Measurements from ENCODE around the gene DNAJC4.

Gene DNAJC4

GRCh38 chr11:64258356-64258755 lies 28.0 kb downstream of the DNAJC4 start:
- TF ChIP-seq SIN3A (IDR thresholded peaks at IDR 0.05; ENCODE audit: borderline replicate concordance, insufficient read depth, low read length) (no peak), REST (IDR thresholded peaks at IDR 0.05; ENCODE audit: insufficient read depth in 1 of 2, low read depth in 2 of 2, low read length in 2 of 2) (no peak), POLR2AphosphoS5 (IDR thresholded peaks at IDR 0.05; ENCODE audit: low read depth, low read length) (no peak), FOXP2 (optimal IDR thresholded peaks at IDR 0.05; ENCODE audit: borderline replicate concordance, extremely low read depth, extremely low read length, insufficient read depth) (no peak), TAF1 (IDR thresholded peaks at IDR 0.05; ENCODE audit: borderline replicate concordance, insufficient read depth, low read length) (no peak)

DNA sequence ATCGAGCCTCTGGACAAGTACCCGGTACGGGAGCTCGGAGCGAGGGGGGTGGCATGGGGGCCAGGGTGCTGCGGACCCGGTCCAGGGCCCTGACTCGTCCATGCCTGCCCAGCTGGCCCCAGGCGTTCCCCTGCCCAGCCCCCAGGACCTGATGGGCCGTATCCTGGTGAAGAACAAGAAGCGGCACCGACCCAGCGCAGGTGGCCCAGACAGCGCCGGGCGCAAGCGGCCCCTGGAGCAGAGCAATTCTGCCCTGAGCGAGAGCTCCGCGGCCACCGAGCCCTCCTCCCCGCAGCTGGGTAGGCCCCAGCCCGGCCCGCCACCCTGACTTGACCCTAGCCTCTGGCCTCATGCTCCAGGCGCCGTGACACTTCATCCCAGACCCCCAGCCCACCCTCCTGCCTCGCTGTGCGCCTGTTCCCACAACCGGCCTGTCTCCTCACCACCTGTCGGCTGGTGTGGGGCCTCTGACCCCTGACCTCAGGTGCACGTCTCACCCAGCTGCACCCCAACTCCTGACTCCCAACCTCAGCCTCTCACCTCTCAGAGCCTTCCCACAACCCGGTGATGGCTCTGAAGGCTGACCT lies 28.7 kb downstream of the DNAJC4 start:
- TF ChIP-seq TAF1 (IDR thresholded peaks at IDR 0.05; ENCODE audit: borderline replicate concordance, insufficient read depth, low read length) = no peak
- TF ChIP-seq FOXP2 (optimal IDR thresholded peaks at IDR 0.05; ENCODE audit: borderline replicate concordance, extremely low read depth, extremely low read length, insufficient read depth) = no peak
- no peak for TF ChIP-seq POLR2AphosphoS5 (IDR thresholded peaks at IDR 0.05; ENCODE audit: low read depth, low read length)
- TF ChIP-seq REST (IDR thresholded peaks at IDR 0.05; ENCODE audit: insufficient read depth in 1 of 2, low read depth in 2 of 2, low read length in 2 of 2) = no peak
- no peak for TF ChIP-seq SIN3A (IDR thresholded peaks at IDR 0.05; ENCODE audit: borderline replicate concordance, insufficient read depth, low read length)

DNA sequence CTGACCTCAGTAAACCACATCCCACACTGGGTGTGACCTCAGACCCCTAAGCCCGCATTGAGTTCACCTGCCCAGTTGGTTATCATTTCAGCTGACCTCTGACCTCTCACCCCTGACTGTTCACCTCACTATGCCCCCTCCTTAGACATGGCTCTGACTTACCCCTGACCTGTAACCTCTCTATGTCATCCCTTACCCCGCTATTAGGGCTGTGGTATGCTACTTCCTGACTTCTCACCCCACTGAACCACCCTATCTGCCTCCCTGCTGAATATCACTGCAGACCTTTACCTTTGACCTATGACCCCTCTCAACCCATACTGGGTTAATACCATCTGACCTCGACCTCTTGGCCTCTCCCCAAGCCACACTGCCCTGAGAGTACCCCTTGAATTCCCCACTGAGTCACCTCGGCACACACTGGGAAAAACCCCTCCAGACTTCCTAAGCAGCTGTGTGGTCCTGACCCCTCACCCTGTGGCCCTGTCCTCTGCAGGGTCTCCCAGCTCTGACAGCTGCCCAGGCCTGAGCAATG lies 29.3 kb downstream of the DNAJC4 start:
- no peak for TF ChIP-seq FOXP2 (optimal IDR thresholded peaks at IDR 0.05; ENCODE audit: borderline replicate concordance, extremely low read depth, extremely low read length, insufficient read depth)
- no peak for TF ChIP-seq SIN3A (IDR thresholded peaks at IDR 0.05; ENCODE audit: borderline replicate concordance, insufficient read depth, low read length)
- TF ChIP-seq POLR2AphosphoS5 (IDR thresholded peaks at IDR 0.05; ENCODE audit: low read depth, low read length) = no peak
- no peak for TF ChIP-seq REST (IDR thresholded peaks at IDR 0.05; ENCODE audit: insufficient read depth in 1 of 2, low read depth in 2 of 2, low read length in 2 of 2)
- no peak for TF ChIP-seq TAF1 (IDR thresholded peaks at IDR 0.05; ENCODE audit: borderline replicate concordance, insufficient read depth, low read length)

DNA sequence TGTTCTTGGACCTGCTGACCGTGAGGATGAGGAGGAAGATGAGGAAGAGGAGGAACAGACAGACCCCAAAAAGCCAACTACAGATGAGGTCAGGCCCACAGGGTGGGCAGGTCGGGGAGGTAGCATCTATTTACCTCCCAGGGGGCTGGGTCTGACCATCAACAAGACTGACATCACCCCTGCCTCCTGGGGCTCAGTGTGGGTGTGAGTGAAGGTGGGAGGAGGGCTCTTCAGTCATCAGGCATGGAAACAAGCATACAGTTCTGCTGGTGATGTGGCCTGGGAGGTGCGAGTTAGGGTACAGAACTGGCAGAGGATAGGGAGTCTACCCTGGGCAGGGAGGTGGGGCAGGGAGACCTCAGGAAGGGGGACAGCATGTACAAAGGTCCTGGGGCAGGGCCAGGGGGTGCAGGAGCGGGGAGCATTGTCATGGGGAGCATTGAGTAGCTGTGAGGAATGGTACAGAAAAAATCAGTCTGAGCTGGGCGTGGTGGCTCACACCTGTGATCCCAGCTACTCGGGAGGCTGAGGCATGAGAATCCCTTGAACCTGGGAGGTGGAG lies 29.9 kb downstream of the DNAJC4 start:
- TF ChIP-seq TAF1 (IDR thresholded peaks at IDR 0.05; ENCODE audit: borderline replicate concordance, insufficient read depth, low read length) (no peak), POLR2AphosphoS5 (IDR thresholded peaks at IDR 0.05; ENCODE audit: low read depth, low read length) (no peak), SIN3A (IDR thresholded peaks at IDR 0.05; ENCODE audit: borderline replicate concordance, insufficient read depth, low read length) (no peak), REST (IDR thresholded peaks at IDR 0.05; ENCODE audit: insufficient read depth in 1 of 2, low read depth in 2 of 2, low read length in 2 of 2) (no peak), FOXP2 (optimal IDR thresholded peaks at IDR 0.05; ENCODE audit: borderline replicate concordance, extremely low read depth, extremely low read length, insufficient read depth) (no peak)
